Stimulated activated CD4-positive, alpha-beta T cell treated with anti-CD3 and anti-CD28 coated beads, Interleukin-1b, Interleukin-23, amount 100 ng/mL, for 24 hours (primary cell): Measurements from ENCODE around the gene ASPHD1.
"Not testable (repeated sequence)": the region's sequence is repeated elsewhere in the genome, so short reads cannot be mapped to it uniquely, and the experiment has no call there.

Source experiments
- DNase-seq, 4 experiments: peaks; one replicate each; pipeline ENCODE4 v3.0.0-alpha.2; 2020; ENCODE audit warnings: low read depth in 4 of 4, low spot score in 1 of 4

ASPHD1 gene

DNA sequence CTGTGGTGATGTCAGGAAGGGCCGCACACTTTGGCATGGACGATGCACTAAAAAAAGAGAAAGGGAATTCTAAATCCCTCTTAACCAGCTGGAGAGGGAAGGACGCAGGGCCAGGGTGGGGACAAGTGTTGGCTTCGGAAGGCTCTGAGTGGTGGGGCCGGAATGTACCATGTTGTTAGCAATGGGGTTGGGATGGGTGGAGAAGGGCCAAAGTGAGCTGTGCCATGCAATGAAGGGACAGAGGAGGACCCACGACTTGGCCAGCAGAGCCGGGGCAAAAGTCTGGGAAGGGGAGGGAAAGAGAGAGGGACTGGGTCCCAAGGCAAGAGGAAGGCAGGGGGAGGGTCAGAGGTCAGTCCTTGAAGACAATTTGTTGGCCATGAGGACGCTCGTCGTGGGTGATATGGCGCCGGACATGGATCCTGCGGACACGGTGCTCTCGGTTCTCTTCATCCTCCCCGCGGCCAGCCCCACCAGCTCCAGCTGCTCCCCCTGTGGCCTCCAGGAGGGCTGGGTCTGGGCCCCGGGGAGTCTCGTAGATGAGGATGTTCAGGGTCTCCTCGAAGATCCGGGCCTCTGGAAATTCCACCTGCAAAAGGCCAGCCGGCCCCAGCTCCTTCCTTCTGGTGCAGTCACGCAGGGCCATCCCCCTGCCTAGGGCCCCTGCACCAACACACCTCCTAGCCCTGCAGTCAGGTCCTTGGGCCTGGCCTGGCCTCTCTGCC lies 6.4 kb downstream of the ASPHD1 start:
- no peak for DNase-seq

DNA sequence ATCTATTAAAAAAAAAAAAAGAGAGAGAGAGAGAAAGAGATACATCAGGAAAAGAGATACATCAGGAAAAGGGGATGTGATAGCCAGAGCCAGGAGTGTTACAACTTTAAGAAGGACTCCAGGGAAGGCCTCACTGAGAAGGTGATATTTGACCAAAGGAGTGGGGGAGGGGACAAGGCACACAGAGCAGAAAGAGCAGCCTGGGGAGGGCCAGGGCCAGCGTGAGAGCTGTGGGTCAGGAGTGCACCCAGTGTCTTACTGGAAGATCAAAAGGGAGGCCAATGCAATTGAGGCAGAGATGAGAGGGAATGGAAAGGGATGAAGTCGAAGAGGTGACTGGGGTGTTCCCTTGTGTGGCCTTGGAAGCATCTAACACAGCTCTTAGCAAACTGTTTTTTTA lies 7.7 kb downstream of the ASPHD1 start:
- DNase-seq = no peak

DNA sequence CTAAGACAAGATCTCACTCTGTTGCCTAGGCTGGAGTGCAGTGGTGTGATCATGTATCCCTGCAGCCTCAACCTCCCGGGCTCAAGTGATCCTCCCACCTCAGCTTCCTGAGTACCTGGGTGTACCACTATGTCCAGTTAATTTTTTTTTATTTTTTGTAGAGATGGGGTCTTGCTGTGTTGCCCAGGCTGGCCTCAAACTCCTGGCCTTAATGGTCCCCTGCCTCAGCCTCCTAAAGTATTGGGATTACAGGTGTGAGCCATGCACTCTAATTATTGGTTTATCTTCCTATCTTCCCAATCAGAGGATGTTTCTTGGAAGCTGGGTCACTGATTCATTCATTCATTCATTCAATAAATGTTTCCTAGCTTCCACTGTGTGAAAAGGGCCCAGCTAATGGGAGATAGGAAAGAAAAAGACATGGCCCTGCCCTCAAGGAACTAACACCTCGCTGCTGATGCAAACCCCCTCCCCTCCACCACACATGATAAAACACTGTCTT lies 8.5 kb downstream of the ASPHD1 start:
- no peak for DNase-seq

- no peak for DNase-seq
Observed at GRCh38 chr16:29909391-29909790, 9.1 kb downstream of the ASPHD1 start.

GRCh38 chr16:29909851-29910250 lies 9.6 kb downstream of the ASPHD1 start:
- DNase-seq = not testable (repeated sequence)

DNA sequence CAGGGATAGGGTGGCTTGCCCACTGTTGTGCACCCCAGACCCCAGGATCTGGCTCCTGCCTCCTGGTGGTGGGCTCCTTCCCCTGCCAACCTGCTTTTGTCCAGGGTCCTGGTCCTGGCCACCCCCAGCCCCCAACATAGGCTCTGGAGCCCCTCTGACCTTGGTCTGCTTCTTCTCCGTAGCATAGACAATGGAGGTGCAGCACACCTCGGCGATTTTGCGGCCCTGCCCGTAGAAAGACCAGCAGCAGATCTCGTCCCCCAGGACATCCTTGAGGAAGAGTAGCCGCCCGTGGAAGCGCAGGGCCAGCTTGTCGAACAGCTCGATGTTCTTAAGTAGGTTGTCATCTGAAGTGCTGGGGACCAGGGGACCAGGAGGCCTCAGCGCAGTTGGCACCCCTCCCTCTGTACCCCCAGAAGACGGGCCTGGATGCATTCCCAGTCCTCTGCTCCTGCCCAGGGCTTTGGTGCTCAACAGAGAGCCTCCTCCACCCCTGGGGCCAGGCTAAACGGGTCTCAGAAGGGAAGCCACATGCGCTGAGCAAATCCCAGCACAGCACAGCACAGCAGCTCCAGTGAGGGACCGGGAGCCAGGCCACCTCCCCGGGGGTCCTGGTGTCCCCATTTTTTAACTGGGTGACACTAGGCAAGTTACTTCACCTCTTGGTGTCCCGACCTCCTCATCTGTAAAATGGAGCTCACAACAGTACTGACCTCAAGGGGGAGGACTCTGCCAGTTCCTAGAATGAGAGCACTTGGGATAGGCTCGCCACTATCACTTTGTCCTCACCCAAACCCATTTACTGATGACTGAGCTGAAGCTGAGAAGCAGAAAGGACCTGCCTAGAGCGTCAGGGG lies 10.8 kb downstream of the ASPHD1 start:
- DNase-seq = no peak

- no peak for DNase-seq
Observed at GRCh38 chr16:29911676-29912010, 11.4 kb downstream of the ASPHD1 start.

- no peak for DNase-seq
Observed at GRCh38 chr16:29912087-29912486, 11.8 kb downstream of the ASPHD1 start.

GRCh38 chr16:29913514-29913913 lies 13.2 kb downstream of the ASPHD1 start:
- no peak for DNase-seq

- no peak for DNase-seq
Observed at GRCh38 chr16:29915590-29916247, 15.4 kb downstream of the ASPHD1 start.

GRCh38 chr16:29916979-29917378 lies 16.7 kb downstream of the ASPHD1 start:
- no peak for DNase-seq

DNA sequence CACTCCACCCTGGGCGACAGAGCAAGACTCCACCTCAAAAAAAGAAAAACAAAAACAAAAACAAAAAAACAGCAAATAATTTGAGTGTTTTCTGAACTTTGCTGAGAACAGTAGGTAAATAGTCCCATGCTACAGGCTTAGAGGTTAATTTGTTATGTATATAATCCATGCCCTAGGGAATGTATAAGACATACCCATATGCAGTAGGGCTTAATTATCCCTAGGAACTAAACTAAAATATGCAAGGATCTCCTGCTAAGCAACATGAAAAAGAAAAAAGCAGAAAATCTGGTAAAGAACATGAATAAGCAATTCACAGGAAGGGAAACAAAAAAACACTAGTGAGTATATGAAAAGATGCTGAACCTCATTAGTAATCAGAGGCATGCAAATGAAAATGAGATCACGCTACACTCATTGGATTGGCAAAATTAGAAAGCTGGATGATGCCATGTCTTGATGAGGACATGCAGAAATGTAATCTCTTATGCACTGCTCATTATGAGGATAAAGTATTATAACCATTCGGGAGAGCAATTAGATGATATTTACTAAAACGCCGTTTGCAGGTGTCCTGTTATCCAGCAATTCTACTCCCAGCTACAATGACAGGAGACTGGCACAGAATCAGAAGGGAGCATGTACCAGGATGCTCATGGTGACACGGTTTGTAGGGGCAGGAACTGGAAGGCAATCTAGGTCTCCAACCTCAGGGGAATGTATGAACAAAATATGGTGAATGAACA lies 20.2 kb downstream of the ASPHD1 start:
- DNase-seq = no peak

GRCh38 chr16:29921034-29921385 lies 20.7 kb downstream of the ASPHD1 start:
- DNase-seq = no peak

DNA sequence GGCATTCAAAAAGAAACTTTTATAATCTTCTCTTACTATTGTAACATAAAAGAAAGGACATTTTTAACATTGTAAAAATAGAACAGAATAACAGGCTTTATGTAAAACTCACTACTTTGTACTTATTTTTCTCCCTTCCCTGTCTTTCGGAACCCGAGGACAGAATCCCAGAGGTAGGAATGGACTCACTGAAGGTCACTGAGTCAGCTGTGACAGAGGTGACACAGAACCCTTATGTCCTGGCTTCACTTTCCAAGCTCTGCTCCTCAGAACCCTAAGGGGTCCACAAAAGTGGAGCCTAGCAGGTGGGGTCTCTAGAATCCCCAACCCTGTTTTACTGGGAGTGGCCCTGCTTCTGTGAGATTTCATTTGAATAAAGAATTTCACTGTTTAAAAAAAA lies 22.0 kb downstream of the ASPHD1 start:
- no peak for DNase-seq

GRCh38 chr16:29922986-29923501 lies 22.8 kb downstream of the ASPHD1 start:
- no peak for DNase-seq

DNA sequence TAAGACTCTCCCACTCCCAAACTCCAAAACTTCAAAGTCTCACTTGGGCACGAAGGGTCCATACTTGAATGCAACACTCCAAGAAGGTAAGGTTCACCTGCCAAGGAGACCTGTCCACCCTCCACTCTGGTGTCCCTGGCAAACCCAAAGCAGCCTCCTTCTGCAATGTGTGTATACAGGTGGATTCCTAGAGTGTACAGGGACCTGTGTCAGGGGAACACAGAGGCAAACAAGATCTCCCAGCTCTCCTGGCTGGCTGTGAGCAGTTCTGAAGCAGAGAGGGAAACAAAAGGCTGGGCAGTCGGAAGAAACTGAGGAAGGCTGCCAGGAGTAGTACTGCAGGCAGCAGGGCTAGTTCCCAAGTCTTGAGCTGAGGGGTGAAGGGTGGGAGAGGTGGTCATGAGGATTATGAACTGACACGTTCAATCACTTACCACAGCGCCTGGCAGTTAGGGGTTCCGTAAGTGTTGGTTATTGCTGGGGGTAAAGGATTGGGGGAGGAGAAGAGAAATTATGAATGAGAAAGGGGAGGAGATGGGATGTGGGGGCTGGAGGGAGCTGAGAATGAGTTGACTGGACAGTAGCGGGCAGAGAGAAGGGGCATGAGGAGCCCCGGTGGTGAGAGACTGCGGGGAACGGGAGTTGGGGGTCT lies 24.9 kb downstream of the ASPHD1 start:
- DNase-seq = no peak

DNA sequence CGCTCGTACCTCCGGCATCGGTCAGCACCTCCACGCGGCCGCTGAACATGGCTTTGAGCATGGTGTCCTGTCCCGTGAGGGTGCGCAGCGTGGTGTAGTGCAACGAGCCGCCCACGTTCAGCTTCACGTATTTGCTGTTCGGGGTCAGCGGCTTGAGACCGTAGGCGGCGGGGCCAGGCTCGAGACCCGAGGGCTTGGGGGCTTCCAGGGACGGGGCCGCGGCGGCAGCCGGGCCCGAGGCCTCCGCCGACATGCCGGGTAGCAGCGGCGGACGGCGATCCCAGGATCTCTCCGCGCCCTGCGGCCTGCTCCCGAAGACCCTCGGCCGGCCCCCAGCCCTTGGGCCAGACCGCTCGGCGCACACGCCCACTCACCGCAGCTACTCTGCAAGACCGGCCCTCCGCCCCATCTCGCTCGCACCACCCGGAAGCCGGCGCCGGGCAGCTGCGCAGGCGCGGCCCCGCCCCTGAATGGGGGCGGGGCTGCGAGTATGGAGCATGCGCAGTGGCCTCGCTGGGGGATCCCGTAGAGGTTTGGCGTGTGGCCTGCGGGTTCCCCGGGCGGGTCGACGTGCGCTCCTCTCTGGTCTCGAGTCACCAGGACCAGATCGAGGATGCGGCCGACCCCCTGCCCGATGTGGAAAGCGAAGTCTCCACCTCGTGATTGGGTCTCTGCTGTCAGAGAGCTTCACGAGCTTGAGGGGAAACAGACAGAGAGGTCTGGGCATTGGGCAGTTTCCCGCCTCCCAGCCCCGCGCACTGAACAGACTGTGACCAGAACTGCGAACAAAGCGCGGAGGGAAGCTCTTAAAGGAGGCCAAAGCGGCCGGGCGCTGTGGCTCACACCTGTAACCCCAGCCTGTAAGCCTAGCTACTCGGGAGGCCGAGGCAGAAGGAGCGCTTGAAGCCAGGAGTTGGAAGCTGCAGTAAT lies 25.8 kb downstream of the ASPHD1 start, which contains the start of gene KCTD13:
Gene KCTD13, minus strand, starts transcription at position 446 of the 930 bp plus-strand sequence. Its CDS starts 193 bp downstream, at position 253.
- DNase-seq = peak; percentile 71 to 84 (median 78)

- DNase-seq = no peak
Observed at GRCh38 chr16:29926711-29927052, 26.4 kb downstream of the ASPHD1 start.
